H1 (cell line): ENCODE results near the gene SLAIN2. TPM values are rescaled to one million over a fixed set of nuclear protein-coding genes. Genes with fewer than 3 reads are reported as not detected.

ENCODE experiments used
- CTCF ChIA-PET: fragments of 300-600 bp; sonication (Branson Sonifier 250); formaldehyde crosslinking; loops from one replicate; lab custom pipeline; 2021; ENCODE audit not compliant: partially characterized antibody; lab: Charles Lee
- POLR2A ChIA-PET: fragments of 300-600 bp; sonication (Branson Sonifier 250); formaldehyde crosslinking; loops from one replicate; lab custom pipeline; 2021; ENCODE audit warnings: inconsistent platforms; ENCODE audit not compliant: partially characterized antibody; lab: Charles Lee
- DNase-seq, 2 experiments: peaks; one replicate each; pipeline versions ENCODE4 v3.0.0 to v3.0.0-alpha.2; 2010 to 2022; ENCODE audit warnings: low spot score in 2 of 2, low read depth in 1 of 2, mixed read lengths in 1 of 2
- FAIRE-seq: peaks from 2 replicates; lab custom pipeline; 2011; peaks lifted over from hg19 to GRCh38; lab: Jason Lieb, UNC
- H2AFZ ChIP-seq: 2 replicates; pipeline ENCODE4 v1.8.1; 2012; ENCODE audit warnings: low read length, inconsistent platforms
- H2AK5ac ChIP-seq: 2 replicates; pipeline ENCODE4 v1.6.1; 2013; ENCODE audit warnings: low read depth, low read length
- H2BK120ac ChIP-seq: replicated peaks from 2 replicates; pipeline ENCODE3; 2013; ENCODE audit warnings: low read depth, low read length, inconsistent platforms
- H2BK12ac ChIP-seq: 2 replicates; pipeline ENCODE4 v1.6.1; 2013; ENCODE audit warnings: low read depth, low read length
- H2BK15ac ChIP-seq: 2 replicates; pipeline ENCODE4 v1.6.1; 2013; ENCODE audit warnings: low read length
- H2BK20ac ChIP-seq: 2 replicates; pipeline ENCODE4 v1.6.1; 2013; ENCODE audit warnings: low read length
- H2BK5ac ChIP-seq: 2 replicates; pipeline ENCODE4 v1.6.1; 2013; ENCODE audit warnings: low read depth, low read length
- H3K14ac ChIP-seq: 2 replicates; pipeline ENCODE4 v1.6.1; 2013; ENCODE audit warnings: inconsistent platforms; ENCODE audit not compliant: insufficient read length
- H3K18ac ChIP-seq: 2 replicates; pipeline ENCODE4 v1.6.1; 2013; ENCODE audit warnings: low read length; ENCODE audit errors: extremely low read depth
- H3K23ac ChIP-seq: 2 replicates; pipeline ENCODE4 v1.6.1; 2013; ENCODE audit warnings: inconsistent platforms; ENCODE audit not compliant: insufficient read length
- H3K23me2 ChIP-seq: 2 replicates; pipeline ENCODE4 v1.6.1; 2013; ENCODE audit warnings: low read depth, low read length
- H3K27ac ChIP-seq: 2 replicates; pipeline ENCODE4 v1.6.1; 2011; ENCODE audit warnings: low read depth, low read length, inconsistent platforms
- H3K27me3 ChIP-seq, 4 experiments: replicated peaks in 1 of 4; 1 replicate in 1 of 4; 2 replicates in 3 of 4; pipeline versions ENCODE4 v1.6.1 to v1.8.1; 2011 to 2013; ENCODE audit warnings: low read length in 3 of 4, mild to moderate bottlenecking in 3 of 4, inconsistent platforms in 2 of 4, mixed read lengths in 2 of 4, moderate library complexity in 1 of 4; ENCODE audit not compliant: control insufficient read depth in 3 of 4, insufficient read depth in 3 of 4; ENCODE audit errors: extremely low read depth in 1 of 4
- H3K36me3 ChIP-seq, 4 experiments: 2 replicates each; pipeline versions ENCODE4 v1.6.1 to v1.8.1; 2011 to 2013; ENCODE audit warnings: mild to moderate bottlenecking in 4 of 4, low read length in 3 of 4, moderate library complexity in 2 of 4, control low read depth in 1 of 4, inconsistent platforms in 1 of 4; ENCODE audit not compliant: insufficient read depth in 4 of 4, control insufficient read depth in 2 of 4
- H3K4ac ChIP-seq: replicated peaks from 2 replicates; pipeline ENCODE3; 2013; ENCODE audit warnings: low read length, low read depth, mixed read lengths, inconsistent platforms; ENCODE audit not compliant: insufficient read length
- H3K4me1 ChIP-seq, 4 experiments: replicated peaks in 1 of 4; 1 replicate in 1 of 4; 2 replicates in 3 of 4; pipeline versions ENCODE4 v1.6.1 to v1.8.1; 2011 to 2013; ENCODE audit warnings: low read length in 3 of 4, inconsistent platforms in 2 of 4, mixed read lengths in 1 of 4; ENCODE audit not compliant: insufficient read depth in 4 of 4, control insufficient read depth in 3 of 4
- H3K4me2 ChIP-seq, 2 experiments: 2 replicates each; pipeline versions ENCODE4 v1.6.1 to v1.8.1; 2011 to 2013; ENCODE audit warnings: low read depth in 2 of 2, low read length in 2 of 2, control low read depth in 1 of 2, inconsistent platforms in 1 of 2, mild to moderate bottlenecking in 1 of 2; ENCODE audit not compliant: insufficient read depth in 1 of 2
- H3K4me3 ChIP-seq, 4 experiments: fragments of 200-600, 300-600 bp in 1 of 4; sonication (generic), shearing (Covaris generic), sonication (Bioruptor Twin) in 1 of 4; 2 replicates each; pipeline versions ENCODE4 v1.5.1 to v1.8.1; 2011 to 2016; ENCODE audit warnings: low read length in 4 of 4, low read depth in 3 of 4, control low read depth in 2 of 4, inconsistent platforms in 2 of 4, mild to moderate bottlenecking in 2 of 4, mixed read lengths in 1 of 4, moderate library complexity in 1 of 4; ENCODE audit not compliant: insufficient read depth in 2 of 4; ENCODE audit errors: extremely low read depth in 1 of 4
- H3K56ac ChIP-seq: replicated peaks from 2 replicates; pipeline ENCODE3; 2013; ENCODE audit warnings: low read depth, mild to moderate bottlenecking, mixed read lengths, low read length, inconsistent platforms; ENCODE audit not compliant: insufficient read length
- H3K79me1 ChIP-seq: 2 replicates; pipeline ENCODE4 v1.6.1; 2013; ENCODE audit warnings: low read depth, low read length, control low read depth
- H3K79me2 ChIP-seq, 2 experiments: 2 replicates each; pipeline versions ENCODE4 v1.6.1 to v1.8.1; 2012 to 2013; ENCODE audit warnings: low read length in 2 of 2, mild to moderate bottlenecking in 2 of 2, inconsistent platforms in 1 of 2; ENCODE audit not compliant: insufficient read depth in 2 of 2, control insufficient read depth in 1 of 2
- H3K9ac ChIP-seq, 4 experiments: replicated peaks in 1 of 4; 1 replicate in 1 of 4; 2 replicates in 3 of 4; pipeline versions ENCODE4 v1.6.1 to v1.8.1; 2011 to 2013; ENCODE audit warnings: low read depth in 3 of 4, low read length in 3 of 4, control low read depth in 2 of 4, mild to moderate bottlenecking in 2 of 4, moderate library complexity in 2 of 4, inconsistent platforms in 1 of 4; ENCODE audit errors: extremely low read depth in 1 of 4
- H3K9me3 ChIP-seq, 2 experiments: 2 replicates each; pipeline versions ENCODE4 v1.6.1 to v1.8.1; 2012 to 2013; ENCODE audit warnings: mild to moderate bottlenecking in 2 of 2, moderate library complexity in 2 of 2, control low read depth in 1 of 2, inconsistent platforms in 1 of 2, low read depth in 1 of 2, low read length in 1 of 2, mixed read lengths in 1 of 2; ENCODE audit not compliant: insufficient read depth in 2 of 2
- H4K20me1 ChIP-seq, 2 experiments: replicated peaks in 1 of 2; 2 replicates each; pipeline versions ENCODE3 to v1.8.1; 2011 to 2013; ENCODE audit warnings: inconsistent platforms in 2 of 2, low read length in 2 of 2, mild to moderate bottlenecking in 1 of 2; ENCODE audit not compliant: insufficient read depth in 2 of 2, control insufficient read depth in 1 of 2
- H4K5ac ChIP-seq: 2 replicates; pipeline ENCODE4 v1.6.1; 2013; ENCODE audit warnings: low read length, low read depth, mixed read lengths, inconsistent platforms; ENCODE audit not compliant: insufficient read length
- H4K8ac ChIP-seq: 2 replicates; pipeline ENCODE4 v1.8.0; 2013; ENCODE audit warnings: mild to moderate bottlenecking, moderate library complexity, low read length, inconsistent platforms; ENCODE audit not compliant: insufficient read depth; ENCODE audit errors: extremely low read depth
- H4K91ac ChIP-seq: replicated peaks from 2 replicates; pipeline ENCODE3; 2013; ENCODE audit warnings: low read length, mixed read lengths, inconsistent platforms; ENCODE audit not compliant: insufficient read length
- EP300 ChIP-seq, 2 experiments: IDR thresholded peaks; 1 replicate in 1 of 2; 2 replicates in 1 of 2; pipeline ENCODE4 v1.6.1; 2011 to 2012; ENCODE audit warnings: low read depth in 2 of 2, low read length in 2 of 2, mild to moderate bottlenecking in 2 of 2, borderline replicate concordance in 1 of 2, inconsistent platforms in 1 of 2, moderate library complexity in 1 of 2
- GTF2F1 ChIP-seq: IDR thresholded peaks from 2 replicates; pipeline ENCODE4 v1.6.1; 2012; ENCODE audit warnings: low read depth, low read length, improper control_type of control experiment, borderline replicate concordance
- JUND ChIP-seq: IDR thresholded peaks from 2 replicates; pipeline ENCODE4 v1.6.1; 2011; ENCODE audit warnings: mild to moderate bottlenecking, improper control_type of control experiment, low read length
- MAFK ChIP-seq: IDR thresholded peaks from 2 replicates; pipeline ENCODE4 v1.6.1; 2012; ENCODE audit warnings: low read depth, mild to moderate bottlenecking, improper control_type of control experiment, low read length
- MAX ChIP-seq: IDR thresholded peaks from 2 replicates; pipeline ENCODE4 v1.6.1; 2012; ENCODE audit warnings: inconsistent platforms
- NANOG ChIP-seq: IDR thresholded peaks from 2 replicates; pipeline ENCODE4 v1.6.1; 2011; ENCODE audit warnings: low read length, low read depth, mild to moderate bottlenecking, inconsistent platforms; ENCODE audit not compliant: insufficient read depth, poor library complexity, severe bottlenecking
- RAD21 ChIP-seq, 2 experiments: IDR thresholded peaks in 1 of 2; conservative IDR thresholded peaks in 1 of 2; 2 replicates each; pipeline ENCODE4 v1.6.1; 2011; ENCODE audit warnings: low read depth in 2 of 2, low read length in 2 of 2, improper control_type of control experiment in 1 of 2, inconsistent platforms in 1 of 2, mild to moderate bottlenecking in 1 of 2, moderate library complexity in 1 of 2
- RBBP5 ChIP-seq: IDR thresholded peaks from 2 replicates; pipeline ENCODE4 v1.7.1; 2012; ENCODE audit warnings: low read depth, mild to moderate bottlenecking, inconsistent platforms, low read length, moderate library complexity, borderline replicate concordance
- SIX5 ChIP-seq: IDR thresholded peaks from 2 replicates; pipeline ENCODE4 v1.6.1; 2011; ENCODE audit warnings: mild to moderate bottlenecking, low read depth, low read length
- SP4 ChIP-seq: IDR thresholded peaks from 2 replicates; pipeline ENCODE4 v1.6.1; 2012; ENCODE audit warnings: low read length, inconsistent platforms
- SRF ChIP-seq: IDR thresholded peaks from 2 replicates; pipeline ENCODE4 v1.6.1; 2011; ENCODE audit warnings: mild to moderate bottlenecking, low read depth, low read length, moderate library complexity
- polyA plus RNA-seq, 7 experiments: library from polyadenylated mRNA; depleted of rRNA in 3 of 7; stranded (reverse) in 5 of 7; unstranded in 2 of 7; fragments of >200 nt in 5 of 7; fragments of 200-250 nt in 2 of 7; gene quantifications; 1 replicate in 5 of 7; 2 replicates in 1 of 7; 4 replicates in 1 of 7; pipeline versions ENCODE4 v1.2.1 to v1.2.3, GENCODE V29; 2011 to 2013; ENCODE audit warnings: missing spikeins in 2 of 7, mixed read lengths in 2 of 7
- total RNA-seq: library from RNA; stranded (reverse); fragmentation: NEBNext Ultra II Directional; extraction: Animal tissue kit (Norgen Biotek cat#: 25700); gene quantifications from 2 replicates; pipeline ENCODE4 v1.2.1, GENCODE V29; 2021

Gene SLAIN2
- total and polyA plus RNA-seq, 2 of the 8 experiments (the other 6 are each of a cell fraction or from before 2014, with no cell fraction given) = 8.2 to 40.0 TPM

DNA sequence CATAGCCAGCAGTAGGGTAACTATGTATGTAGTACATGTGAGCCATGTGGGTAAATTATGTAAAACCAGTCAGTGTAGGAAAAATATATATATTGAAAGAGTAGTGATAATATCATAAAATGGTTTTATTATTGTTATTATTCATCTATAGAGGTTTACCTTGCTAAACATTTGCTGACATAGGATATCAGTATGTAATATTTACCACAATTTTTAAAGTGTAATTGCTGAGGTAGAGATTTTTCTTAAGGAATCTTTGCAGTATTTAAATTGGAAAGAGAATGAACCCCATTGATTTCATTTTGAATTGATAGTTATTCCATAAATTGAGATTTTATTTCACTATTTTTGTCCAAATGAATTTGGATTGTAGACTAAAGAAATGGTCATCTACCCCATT is 27.1 kb downstream of the SLAIN2 start:
- H2BK15ac ChIP-seq = no peak overlapping the region
- H2AK5ac ChIP-seq = no peak overlapping the region
- no peak overlapping the region for H4K5ac ChIP-seq
- CTCF ChIA-PET = no interaction called here
- peaks cover 0 to 14% (median 2%) of the 10 kb centered on the region in 4 experiments; a peak in 2 of 7 replicates for H3K4me1 ChIP-seq
- H4K20me1 ChIP-seq = peaks cover 0 to 1% of the 10 kb centered on the region in 2 experiments
- no peaks in the 10 kb centered on the region; the same call in 1 of the 2 replicates for H3K79me1 ChIP-seq
- POLR2A ChIA-PET = no interaction called here
- no peak overlapping the region for H2BK20ac ChIP-seq
- no peak overlapping the region for H4K91ac ChIP-seq
- no peak overlapping the region for H3K14ac ChIP-seq
- no peaks in the 10 kb centered on the region for H3K27me3 ChIP-seq
- H2BK12ac ChIP-seq = no peak overlapping the region
- H3K23me2 ChIP-seq = no peaks in the 10 kb centered on the region
- no peak for TF ChIP-seq EP300 (IDR thresholded peaks at IDR 0.05; ENCODE audit: borderline replicate concordance in 1 of 2, low read depth in 2 of 2, low read length in 2 of 2)
- no peak for TF ChIP-seq NANOG
- no peak for TF ChIP-seq SIX5
- no peak for TF ChIP-seq GTF2F1
- TF ChIP-seq RBBP5 = no peak
- TF ChIP-seq JUND = no peak
- no peak for TF ChIP-seq MAFK
- no peak for TF ChIP-seq MAX
- no peak for TF ChIP-seq RAD21 (IDR thresholded peaks at IDR 0.05 in 1 of 2, conservative IDR thresholded peaks at IDR 0.05 in 1 of 2; ENCODE audit: low read depth in 2 of 2, low read length in 2 of 2)
- TF ChIP-seq SP4 = no peak
- TF ChIP-seq SRF = no peak
- no peak overlapping the region for H3K23ac ChIP-seq
- FAIRE-seq = no peak
- H2BK5ac ChIP-seq = no peak overlapping the region
- peaks cover 0 to 49% of the 10 kb centered on the region in 2 experiments; a peak in 2 of 4 replicates for H3K79me2 ChIP-seq
- DNase-seq = no peak
- H3K4me2 ChIP-seq = no peak overlapping the region
- no peak overlapping the region for H3K27ac ChIP-seq
- no peaks in the 10 kb centered on the region for H3K36me3 ChIP-seq
- H2AFZ ChIP-seq = no peak overlapping the region
- no peak overlapping the region for H3K56ac ChIP-seq
- H3K4ac ChIP-seq = no peak overlapping the region
- no peaks in the 10 kb centered on the region for H3K9me3 ChIP-seq
- H3K18ac ChIP-seq = no peak overlapping the region
- no peak overlapping the region for H3K4me3 ChIP-seq
- no peak overlapping the region for H3K9ac ChIP-seq
- no peak overlapping the region for H2BK120ac ChIP-seq
- no peak overlapping the region for H4K8ac ChIP-seq
